ENCODE data around the gene PCDH18. TPM values are rescaled to one million over a fixed set of nuclear protein-coding genes. Genes with fewer than 3 reads are reported as not detected.
"Not testable (repeated sequence)": the region's sequence is repeated elsewhere in the genome, so short reads cannot be mapped to it uniquely, and the experiment has no call there.

Gene PCDH18
- total and polyA plus RNA-seq, 2 donors (not counting 1 experiment from before 2014, with no cell fraction given), result not detected

DNA sequence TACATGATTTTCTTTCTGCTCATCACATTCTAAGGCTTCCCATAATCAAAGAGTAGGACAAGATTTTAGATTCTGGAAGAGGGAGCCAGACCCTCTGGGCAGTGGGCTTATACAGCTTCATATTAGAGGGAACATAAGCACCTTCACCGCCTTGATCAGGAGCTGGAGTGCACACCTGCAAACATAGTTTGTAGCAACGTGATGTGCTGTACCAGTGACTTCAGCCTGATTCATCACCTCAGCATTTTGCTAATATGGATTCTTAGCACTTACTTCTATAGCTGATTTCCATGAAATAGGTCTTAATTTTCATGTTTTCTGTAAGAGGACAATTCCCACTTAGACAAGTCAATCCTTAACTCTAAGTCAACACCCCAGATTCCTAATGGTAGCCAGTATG lies 36.7 kb downstream of the PCDH18 start:
- intact Hi-C loops (cut with micrococcal nuclease), result no loop called here
- Histone ChIP-seq H3K4me3 (ENCODE audit: control extremely low read depth in 1 of 5, extremely low read depth in 1 of 5, insufficient read depth in 1 of 5, low read depth in 2 of 5, low read length in 4 of 5) (no peak overlapping the region), H3K4me2 (replicated peaks; ENCODE audit: low read depth, low read length, poor library complexity, severe bottlenecking) (no peak overlapping the region), H2AFZ (ENCODE audit: insufficient read depth, low read depth, low read length, poor library complexity, severe bottlenecking) (no peak overlapping the region), H3K9me3 (ENCODE audit: control extremely low read depth in 1 of 3, control insufficient read depth in 2 of 3, insufficient read depth in 1 of 3, low read length in 2 of 3) (no peaks in the 10 kb centered on the region), H3K79me2 (ENCODE audit: control insufficient read depth, insufficient read depth, low read length) (no peaks in the 10 kb centered on the region), H3K36me3 (replicated peaks in 1 of 2; ENCODE audit: control extremely low read depth in 1 of 2, control insufficient read depth in 1 of 2, extremely low read depth in 1 of 2, insufficient read depth in 2 of 2, low read length in 1 of 2) (no peaks in the 10 kb centered on the region), H3K9ac (ENCODE audit: low read length) (no peak overlapping the region), H3K27me3 (replicated peaks in 1 of 4; ENCODE audit: control extremely low read depth in 1 of 4, control insufficient read depth in 3 of 4, insufficient read depth in 4 of 4, low read length in 3 of 4) (no peaks in the 10 kb centered on the region), H3K27ac (ENCODE audit: low read length in 2 of 2) (no peak overlapping the region), H3K4me1 (ENCODE audit: control insufficient read depth in 2 of 2, insufficient read depth in 2 of 2, low read length in 2 of 2) (no peaks in the 10 kb centered on the region), H4K20me1 (ENCODE audit: control insufficient read depth, insufficient read depth, low read length, poor library complexity, severe bottlenecking) (no peaks in the 10 kb centered on the region)
- no peak overlapping the region for H3K4me3 Mint-ChIP-seq
- ChIA-PET CTCF (no interaction called here), POLR2A (no interaction called here)
- no peak for TF ChIP-seq EZH2 (IDR thresholded peaks at IDR 0.05; ENCODE audit: borderline replicate concordance, insufficient read depth, low read depth, low read length, poor library complexity, severe bottlenecking)
- TF ChIP-seq, protein P1, sequence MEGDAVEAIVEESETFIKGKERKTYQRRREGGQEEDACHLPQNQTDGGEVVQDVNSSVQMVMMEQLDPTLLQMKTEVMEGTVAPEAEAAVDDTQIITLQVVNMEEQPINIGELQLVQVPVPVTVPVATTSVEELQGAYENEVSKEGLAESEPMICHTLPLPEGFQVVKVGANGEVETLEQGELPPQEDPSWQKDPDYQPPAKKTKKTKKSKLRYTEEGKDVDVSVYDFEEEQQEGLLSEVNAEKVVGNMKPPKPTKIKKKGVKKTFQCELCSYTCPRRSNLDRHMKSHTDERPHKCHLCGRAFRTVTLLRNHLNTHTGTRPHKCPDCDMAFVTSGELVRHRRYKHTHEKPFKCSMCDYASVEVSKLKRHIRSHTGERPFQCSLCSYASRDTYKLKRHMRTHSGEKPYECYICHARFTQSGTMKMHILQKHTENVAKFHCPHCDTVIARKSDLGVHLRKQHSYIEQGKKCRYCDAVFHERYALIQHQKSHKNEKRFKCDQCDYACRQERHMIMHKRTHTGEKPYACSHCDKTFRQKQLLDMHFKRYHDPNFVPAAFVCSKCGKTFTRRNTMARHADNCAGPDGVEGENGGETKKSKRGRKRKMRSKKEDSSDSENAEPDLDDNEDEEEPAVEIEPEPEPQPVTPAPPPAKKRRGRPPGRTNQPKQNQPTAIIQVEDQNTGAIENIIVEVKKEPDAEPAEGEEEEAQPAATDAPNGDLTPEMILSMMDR (IDR thresholded peaks at IDR 0.05), result no peak
- 75% methylated on average over 1 of the region's 2 CpGs for WGBS (ENCODE audit: insufficient coverage)
- ATAC-seq (ENCODE audit: low read depth) (no peak), DNase-seq (no peak)
- H3K9me3 Mint-ChIP-seq (ENCODE audit: insufficient read depth), result peaks cover 3% of the 10 kb centered on the region
- no peak overlapping the region for H3K27ac Mint-ChIP-seq
- H3K27me3 Mint-ChIP-seq, result no peaks in the 10 kb centered on the region
- H3K4me1 Mint-ChIP-seq, result no peaks in the 10 kb centered on the region

DNA sequence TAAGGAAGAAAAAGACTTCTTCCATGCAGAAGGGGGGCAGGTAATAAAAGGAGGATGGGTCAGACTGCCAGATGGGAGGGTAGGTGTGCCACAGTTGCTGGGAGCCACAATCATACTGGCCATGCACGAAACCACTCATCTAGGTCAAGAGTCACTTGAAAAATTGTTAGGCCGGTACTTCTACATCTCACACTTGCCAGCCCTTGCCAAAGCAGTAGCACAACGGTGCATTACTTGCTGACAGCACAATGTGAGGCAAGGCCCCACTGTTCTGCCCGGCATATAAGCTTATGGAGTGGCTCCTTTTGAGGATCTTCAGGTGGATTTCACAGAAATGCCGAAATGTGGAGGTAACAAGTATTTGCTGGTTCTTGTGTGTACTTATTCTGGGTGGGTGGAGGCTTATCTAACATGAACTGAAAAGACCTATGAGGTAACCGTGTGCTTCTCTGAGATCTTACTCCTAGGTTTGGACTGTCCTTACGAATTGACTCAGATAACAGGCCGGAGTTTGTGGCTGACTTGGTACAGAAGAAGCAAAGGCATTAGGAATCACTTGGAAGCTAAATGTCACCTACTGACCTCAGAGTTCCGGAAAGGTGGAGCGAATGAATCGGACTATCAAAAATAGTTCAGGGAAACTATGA lies 48.9 kb downstream of the PCDH18 start:
- H3K9ac ChIP-seq (ENCODE audit: low read length); H3K9me3 ChIP-seq (ENCODE audit: control extremely low read depth in 1 of 3, control insufficient read depth in 2 of 3, insufficient read depth in 1 of 3, low read length in 2 of 3); H3K4me1 Mint-ChIP-seq; H3K36me3 ChIP-seq (replicated peaks in 1 of 2; ENCODE audit: control extremely low read depth in 1 of 2, control insufficient read depth in 1 of 2, extremely low read depth in 1 of 2, insufficient read depth in 2 of 2, low read length in 1 of 2); ATAC-seq (ENCODE audit: low read depth); H3K4me3 Mint-ChIP-seq; POLR2A ChIA-PET; H3K27me3 ChIP-seq (replicated peaks in 1 of 4; ENCODE audit: control extremely low read depth in 1 of 4, control insufficient read depth in 3 of 4, insufficient read depth in 4 of 4, low read length in 3 of 4); H3K79me2 ChIP-seq (ENCODE audit: control insufficient read depth, insufficient read depth, low read length); H3K4me3 ChIP-seq (ENCODE audit: control extremely low read depth in 1 of 5, extremely low read depth in 1 of 5, insufficient read depth in 1 of 5, low read depth in 2 of 5, low read length in 4 of 5); CTCF ChIA-PET; H3K9me3 Mint-ChIP-seq (ENCODE audit: insufficient read depth); H3K27ac Mint-ChIP-seq; H2AFZ ChIP-seq (ENCODE audit: insufficient read depth, low read depth, low read length, poor library complexity, severe bottlenecking); H3K4me2 ChIP-seq (replicated peaks; ENCODE audit: low read depth, low read length, poor library complexity, severe bottlenecking); intact Hi-C loops (cut with micrococcal nuclease); DNase-seq; H3K27me3 Mint-ChIP-seq; H4K20me1 ChIP-seq (ENCODE audit: control insufficient read depth, insufficient read depth, low read length, poor library complexity, severe bottlenecking); H3K27ac ChIP-seq (ENCODE audit: low read length in 2 of 2); H3K4me1 ChIP-seq (ENCODE audit: control insufficient read depth in 2 of 2, insufficient read depth in 2 of 2, low read length in 2 of 2): not testable (repeated sequence)
- WGBS (ENCODE audit: insufficient coverage), result 87% methylated on average over 7 of the region's 11 CpGs

DNA sequence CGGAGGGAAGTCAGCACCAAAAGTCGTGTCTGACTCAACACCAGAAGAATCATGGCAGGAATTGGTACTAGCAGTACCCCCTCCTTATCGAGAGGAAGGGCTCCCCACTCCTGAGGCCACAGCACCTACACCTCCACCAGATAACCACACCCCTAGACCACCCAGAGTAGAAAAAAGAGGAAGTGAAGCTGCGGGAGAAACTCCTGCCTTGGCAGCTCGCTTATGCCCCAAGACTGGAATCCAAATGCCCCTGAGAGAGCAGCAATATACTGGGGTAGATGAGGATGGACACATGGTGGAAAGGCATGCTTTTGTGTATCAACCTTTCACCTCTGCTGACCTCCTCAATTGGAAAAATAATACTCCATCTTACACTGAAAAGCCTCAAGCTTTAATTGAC lies 52.6 kb downstream of the PCDH18 start:
- CTCF ChIA-PET; H3K9me3 ChIP-seq (ENCODE audit: control extremely low read depth in 1 of 3, control insufficient read depth in 2 of 3, insufficient read depth in 1 of 3, low read length in 2 of 3); H3K27ac ChIP-seq (ENCODE audit: low read length in 2 of 2); H3K4me2 ChIP-seq (replicated peaks; ENCODE audit: low read depth, low read length, poor library complexity, severe bottlenecking); H3K27ac Mint-ChIP-seq; H3K4me3 Mint-ChIP-seq; intact Hi-C loops (cut with micrococcal nuclease); H2AFZ ChIP-seq (ENCODE audit: insufficient read depth, low read depth, low read length, poor library complexity, severe bottlenecking); H3K79me2 ChIP-seq (ENCODE audit: control insufficient read depth, insufficient read depth, low read length); H3K9me3 Mint-ChIP-seq (ENCODE audit: insufficient read depth); H3K4me1 Mint-ChIP-seq; H3K4me3 ChIP-seq (ENCODE audit: control extremely low read depth in 1 of 5, extremely low read depth in 1 of 5, insufficient read depth in 1 of 5, low read depth in 2 of 5, low read length in 4 of 5); ATAC-seq (ENCODE audit: low read depth); POLR2A ChIA-PET; DNase-seq; H3K9ac ChIP-seq (ENCODE audit: low read length); H3K36me3 ChIP-seq (replicated peaks in 1 of 2; ENCODE audit: control extremely low read depth in 1 of 2, control insufficient read depth in 1 of 2, extremely low read depth in 1 of 2, insufficient read depth in 2 of 2, low read length in 1 of 2); H3K27me3 ChIP-seq (replicated peaks in 1 of 4; ENCODE audit: control extremely low read depth in 1 of 4, control insufficient read depth in 3 of 4, insufficient read depth in 4 of 4, low read length in 3 of 4); H4K20me1 ChIP-seq (ENCODE audit: control insufficient read depth, insufficient read depth, low read length, poor library complexity, severe bottlenecking); H3K4me1 ChIP-seq (ENCODE audit: control insufficient read depth in 2 of 2, insufficient read depth in 2 of 2, low read length in 2 of 2); H3K27me3 Mint-ChIP-seq: not testable (repeated sequence)
- WGBS (ENCODE audit: insufficient coverage), result no CpG with 5 or more reads among the region's 5 CpGs
